HepG2 (cell line): ENCODE data around the gene GRIA3. TPM values are rescaled to one million over a fixed set of nuclear protein-coding genes. Genes with fewer than 3 reads are reported as not detected.

Experiments
- ATAC-seq: fragments of 200-7000 bp; cut with Tn5 transposase; 3 replicates; pipeline ENCODE4 v1.9.1; 2020; ENCODE audit warnings: mild to moderate bottlenecking, moderate library complexity
- BruUV-seq: library from RNA; stranded (reverse); fragments of 400-500 nt; replicated peaks from 2 replicates; lab custom pipeline; 2021; lab: Mats Ljungman, UMichigan
- CTCF ChIA-PET: fragments of 300-600 bp; formaldehyde crosslinking; extraction: SDS; loops from one replicate; lab custom pipeline; 2021; ENCODE audit warnings: low total read pairs, inconsistent platforms, low intra/inter-chr PET ratio; lab: Yijun Ruan, JAX
- POLR2A ChIA-PET: fragments of 350-600 bp; sonication (Branson Sonifier 250); formaldehyde crosslinking; loops from one replicate; lab custom pipeline; 2020; ENCODE audit warnings: antibody characterized with exemption, inconsistent platforms; lab: Yijun Ruan, JAX
- DNase-seq: peaks from one replicate; pipeline ENCODE4 v3.0.0-alpha.2; 2015; ENCODE audit warnings: low spot score
- FAIRE-seq: peaks from 3 replicates; lab custom pipeline; 2011; peaks lifted over from hg19 to GRCh38; lab: Jason Lieb, UNC
- H2AFZ ChIP-seq: one replicate; pipeline ENCODE4 v1.6.1; 2011; ENCODE audit warnings: low read length, inconsistent platforms
- H3K27ac ChIP-seq: fragments of 300-600 bp; 3 replicates; pipeline ENCODE4 v1.8.0; 2011; ENCODE audit warnings: mixed run types, mild to moderate bottlenecking, mixed read lengths, low read length, inconsistent platforms; ENCODE audit not compliant: insufficient read depth; ENCODE audit errors: extremely low read length
- H3K27me3 ChIP-seq, 2 experiments: fragments of 200-600 bp in 1 of 2; 2 replicates in 1 of 2; 3 replicates in 1 of 2; pipeline versions ENCODE4 v1.6.0 to v1.8.0; 2011; ENCODE audit warnings: low read length in 2 of 2, mild to moderate bottlenecking in 2 of 2, moderate library complexity in 2 of 2, inconsistent platforms in 1 of 2; ENCODE audit not compliant: insufficient read depth in 2 of 2, control insufficient read depth in 1 of 2
- H3K36me3 ChIP-seq, 2 experiments: fragments of 200-600 bp in 1 of 2; replicated peaks in 1 of 2; 2 replicates in 1 of 2; 3 replicates in 1 of 2; pipeline versions ENCODE4 v1.5.1 to v1.8.0; 2011; ENCODE audit warnings: low read length in 2 of 2, inconsistent platforms in 1 of 2; ENCODE audit not compliant: insufficient read depth in 2 of 2, control insufficient read depth in 1 of 2
- H3K4me1 ChIP-seq: 2 replicates; pipeline ENCODE4 v1.5.1; 2012; ENCODE audit warnings: low read length, inconsistent platforms; ENCODE audit not compliant: insufficient read depth
- H3K4me2 ChIP-seq: 2 replicates; pipeline ENCODE4 v1.6.0; 2011; ENCODE audit warnings: low read depth, low read length, inconsistent platforms
- H3K4me3 ChIP-seq, 3 experiments: fragments of 200-600 bp in 1 of 3; sonication (generic), shearing (Covaris generic) in 1 of 3; replicated peaks in 1 of 3; 2 replicates each; pipeline ENCODE4 v1.5.1; 2011 to 2016; ENCODE audit warnings: low read length in 3 of 3, inconsistent platforms in 2 of 3, low read depth in 2 of 3, mild to moderate bottlenecking in 2 of 3, control low read depth in 1 of 3, mixed read lengths in 1 of 3; ENCODE audit not compliant: insufficient read depth in 1 of 3
- H3K79me2 ChIP-seq: one replicate; pipeline ENCODE4 v1.6.1; 2011; ENCODE audit warnings: low read length, inconsistent platforms; ENCODE audit not compliant: insufficient read depth
- H3K9ac ChIP-seq: 2 replicates; pipeline ENCODE4 v1.6.0; 2011; ENCODE audit warnings: mild to moderate bottlenecking, low read depth, low read length, inconsistent platforms; ENCODE audit not compliant: insufficient read depth
- H3K9me3 ChIP-seq: 2 replicates; pipeline ENCODE4 v1.5.1; 2012; ENCODE audit warnings: mild to moderate bottlenecking, low read length
- H4K20me1 ChIP-seq: 2 replicates; pipeline ENCODE4 v1.6.0; 2011; ENCODE audit warnings: inconsistent platforms, mild to moderate bottlenecking, low read length, moderate library complexity; ENCODE audit not compliant: insufficient read depth
- ATF6 ChIP-seq: sonication (generic); formaldehyde crosslinking; conservative IDR thresholded peaks from 2 replicates; pipeline ENCODE4 v1.4.0; 2020; ENCODE audit warnings: missing genetic modification reagents
- ATF7 ChIP-seq, 2 experiments: fragments of 450-650 bp in 1 of 2; sonication (generic) in 1 of 2; formaldehyde crosslinking in 1 of 2; IDR thresholded peaks; 2 replicates each; pipeline versions ENCODE4 v1.4.0 to v1.6.1; 2016 to 2020; ENCODE audit warnings: antibody characterized with exemption in 1 of 2, mild to moderate bottlenecking in 1 of 2, missing genetic modification reagents in 1 of 2
- GATAD1 ChIP-seq: IDR thresholded peaks from 2 replicates; pipeline ENCODE4 v1.6.1; 2016; ENCODE audit warnings: missing genetic modification reagents, missing compliant biosample characterization
- IRF1 ChIP-seq: sonication (generic); formaldehyde crosslinking; IDR thresholded peaks from 2 replicates; pipeline ENCODE4 v1.4.0; 2020; ENCODE audit warnings: low read depth, mild to moderate bottlenecking, missing genetic modification reagents
- SATB2 ChIP-seq: sonication (generic); formaldehyde crosslinking; IDR thresholded peaks from 2 replicates; pipeline ENCODE4 v1.5.0; 2020; ENCODE audit warnings: missing genetic modification reagents
- SNAPC2 ChIP-seq: sonication (generic); formaldehyde crosslinking; IDR thresholded peaks from 2 replicates; pipeline ENCODE4 v1.8.1; 2022; ENCODE audit warnings: mild to moderate bottlenecking, missing genetic modification reagents
- THYN1 ChIP-seq: sonication (generic); formaldehyde crosslinking; IDR thresholded peaks from 2 replicates; pipeline ENCODE4 v1.8.1; 2023; ENCODE audit warnings: low read depth, mild to moderate bottlenecking, moderate library complexity, missing genetic modification reagents, borderline replicate concordance
- TRIM24 ChIP-seq: sonication (generic); formaldehyde crosslinking; IDR thresholded peaks from 2 replicates; pipeline ENCODE4 v1.8.0; 2022; ENCODE audit warnings: mild to moderate bottlenecking, missing genetic modification reagents
- ZBTB43 ChIP-seq: sonication (generic); formaldehyde crosslinking; conservative IDR thresholded peaks from 2 replicates; pipeline ENCODE4 v1.4.0; 2020; ENCODE audit warnings: missing genetic modification reagents
- ZHX1 ChIP-seq: sonication (generic); formaldehyde crosslinking; IDR thresholded peaks from 2 replicates; pipeline ENCODE4 v1.8.1; 2022; ENCODE audit warnings: low read depth, mild to moderate bottlenecking, missing genetic modification reagents
- ZNF121 ChIP-seq: sonication (generic); formaldehyde crosslinking; IDR thresholded peaks from 2 replicates; pipeline ENCODE4 v1.5.0; 2020; ENCODE audit warnings: mild to moderate bottlenecking, missing genetic modification reagents
- ZUFSP ChIP-seq: sonication (generic); formaldehyde crosslinking; IDR thresholded peaks from 2 replicates; pipeline ENCODE4 v1.9.0; 2021; ENCODE audit warnings: missing genetic modification reagents, mild to moderate bottlenecking, borderline replicate concordance
- in situ Hi-C: cut with HindIII; loops from 2 replicates; pipeline ENCODE4 v1.10.0; 2017; ENCODE audit warnings: low pct_unique_long_range_greater_than_20kb; ENCODE audit not compliant: extremely low pct_ligation_motif_present
- intact Hi-C: fragments of 100-400 bp; cut with micrococcal nuclease; formaldehyde crosslinking; loops from one replicate; pipeline ENCODE4 v1.10.0; 2022; ENCODE audit not compliant: unreplicated experiment
- polyA plus RNA-seq, 8 experiments: library from polyadenylated mRNA; depleted of rRNA in 3 of 8; stranded (reverse) in 7 of 8; unstranded in 1 of 8; fragments of >200 nt; fragmentation: Illumina TruSeq in 4 of 8; extraction: Trizol in 4 of 8; gene quantifications; 2 replicates each; pipeline versions ENCODE4 v1.2.1 to v1.2.3, GENCODE V29; 2011 to 2016; ENCODE audit warnings: low read depth in 4 of 8, missing spikeins in 1 of 8, mixed read lengths in 1 of 8; ENCODE audit not compliant: insufficient read depth in 1 of 8
- total RNA-seq, 5 experiments: library from RNA; depleted of rRNA; stranded (reverse); fragments of >200 nt; fragmentation: Illumina TruSeq; extraction: Trizol; gene quantifications; 2 replicates each; pipeline ENCODE4 v1.2.3, GENCODE V29; 2016; ENCODE audit warnings: low read depth in 1 of 5

The GRIA3 gene
- total and polyA plus RNA-seq, 2 of the 13 experiments (the other 11 are each of a cell fraction or from before 2014, with no cell fraction given), result not detected

GRCh38 chrX:123210252-123210651, 26.2 kb downstream of the GRIA3 start:
- TF ChIP-seq GATAD1 (no peak), ZBTB43 (no peak), ATF6 (CRISPR knock-in tag) (no peak), SNAPC2 (CRISPR knock-in tag) (no peak), SATB2 (CRISPR knock-in tag) (no peak), ZNF121 (CRISPR knock-in tag) (no peak), IRF1 (CRISPR knock-in tag) (no peak), ATF7 (IDR thresholded peaks at IDR 0.05) (no peak), ATF7 (CRISPR knock-in tag; IDR thresholded peaks at IDR 0.05) (no peak), ZHX1 (CRISPR knock-in tag) (no peak), TRIM24 (CRISPR knock-in tag) (no peak), THYN1 (CRISPR knock-in tag) (no peak), ZUFSP (no peak)
- H3K4me2 ChIP-seq, result no peak overlapping the region
- no peak for FAIRE-seq
- intact Hi-C loops, result no loop called here
- ChIA-PET CTCF (no interaction called here), POLR2A (no interaction called here)
- no TSS peak for BruUV-seq
- H3K4me3 ChIP-seq, result no peak overlapping the region
- H4K20me1 ChIP-seq, result no peaks in the 10 kb centered on the region
- H3K4me1 ChIP-seq, result no peaks in the 10 kb centered on the region
- no peaks in the 10 kb centered on the region for H3K79me2 ChIP-seq
- in situ Hi-C loops, result no loop called here
- no peak overlapping the region for H3K27ac ChIP-seq
- no peak overlapping the region for H2AFZ ChIP-seq
- no peaks in the 10 kb centered on the region for H3K27me3 ChIP-seq
- no peak for DNase-seq
- ATAC-seq, result no peak
- H3K9me3 ChIP-seq, result no peaks in the 10 kb centered on the region
- H3K9ac ChIP-seq, result no peak overlapping the region
- H3K36me3 ChIP-seq, result no peaks in the 10 kb centered on the region
